22Rv1 (cell line): ENCODE data around the gene TSPAN4.

Experiments
- H3K27ac ChIP-seq: fragments of 450-650 bp; 2 replicates; pipeline ENCODE4 v1.5.1; 2017
- CTCF ChIP-seq: fragments of 450-650 bp; IDR thresholded peaks from 2 replicates; pipeline ENCODE4 v1.5.1; 2017; ENCODE audit warnings: mild to moderate bottlenecking
- ZFX ChIP-seq: fragments of 450-650 bp; IDR thresholded peaks from 2 replicates; pipeline ENCODE4 v1.6.1; 2017; ENCODE audit warnings: antibody characterized with exemption, borderline replicate concordance

The TSPAN4 gene

GRCh38 chr11:802018-802617, 40.5 kb upstream of the TSPAN4 start:
- no peak overlapping the region for H3K27ac ChIP-seq
- TF ChIP-seq CTCF (no peak), ZFX (no peak)

GRCh38 chr11:802693-803466, 39.8 kb upstream of the TSPAN4 start:
- no peak for TF ChIP-seq CTCF
- peak overlapping the region; percentile 93; the same call in 1 of the 2 replicates for H3K27ac ChIP-seq

DNA sequence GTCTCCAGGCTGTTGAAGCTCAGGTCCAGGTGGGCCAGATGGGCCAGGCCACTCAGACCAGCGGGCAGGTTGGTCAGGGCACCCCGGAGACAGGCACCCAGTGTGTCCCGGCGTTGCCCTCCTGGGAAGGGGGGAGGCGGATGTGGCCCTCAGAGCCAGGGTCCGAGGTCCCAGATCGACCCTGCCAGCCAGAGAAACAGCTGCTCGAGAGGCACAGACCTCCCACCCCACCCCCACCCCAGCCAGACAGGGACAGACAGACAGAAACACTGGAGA, 39.2 kb upstream of the TSPAN4 start:
- H3K27ac ChIP-seq: peak overlapping the region; percentile 93
- no peak for TF ChIP-seq ZFX
- TF ChIP-seq CTCF: no peak

DNA sequence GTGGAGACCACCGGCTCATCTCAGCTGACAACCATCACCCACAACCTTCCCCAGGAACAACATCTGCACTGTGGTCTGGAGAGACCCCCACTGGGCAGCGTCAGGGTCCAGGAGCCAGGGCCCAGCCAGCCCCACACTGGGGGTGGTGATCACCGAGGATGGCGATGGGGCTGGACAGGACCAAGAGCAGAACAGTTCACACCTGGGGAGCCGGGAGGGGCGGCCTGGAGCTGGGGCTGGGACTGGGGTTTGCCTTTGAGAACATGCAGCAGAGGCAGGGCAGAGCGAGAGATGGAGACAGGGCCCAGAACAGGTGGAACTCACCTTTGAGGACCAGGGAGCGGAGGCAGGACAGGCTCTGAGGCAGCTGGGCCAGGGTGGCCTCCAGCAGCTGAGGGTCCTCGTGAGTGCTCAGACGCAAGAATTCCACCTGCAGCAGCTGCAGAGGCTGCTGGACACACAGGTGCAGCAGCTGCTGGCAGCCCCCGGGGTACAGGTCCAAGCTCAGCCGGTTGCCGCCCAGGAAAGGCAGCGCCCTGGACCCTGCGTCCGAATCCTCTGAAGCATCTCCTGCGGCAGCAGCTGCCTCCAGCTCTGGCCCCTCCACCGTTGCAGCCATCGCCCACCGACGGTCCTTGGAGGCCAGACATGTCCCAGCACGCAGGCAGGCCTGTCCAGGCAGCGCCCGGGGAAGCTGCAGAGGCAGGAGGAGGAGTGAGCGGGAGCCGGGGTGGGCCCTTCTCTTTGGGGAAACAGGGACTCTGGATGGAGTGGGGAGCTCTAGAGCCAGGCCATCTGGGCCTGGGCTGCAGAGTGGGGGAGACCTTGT, 38.7 kb upstream of the TSPAN4 start:
- H3K27ac ChIP-seq: peak overlapping the region; percentile 93
- TF ChIP-seq CTCF: no peak
- TF ChIP-seq ZFX: no peak

GRCh38 chr11:804599-804964, 38.1 kb upstream of the TSPAN4 start:
- TF ChIP-seq ZFX: no peak
- no peak for TF ChIP-seq CTCF
- peak overlapping the region; percentile 93 for H3K27ac ChIP-seq

GRCh38 chr11:808427-809286, 34.0 kb upstream of the TSPAN4 start:
- TF ChIP-seq ZFX: no peak
- TF ChIP-seq CTCF: no peak
- peak overlapping the region; percentile 93 for H3K27ac ChIP-seq
